Stimulated activated effector memory CD8-positive, alpha-beta T cell treated with anti-CD3 and anti-CD28 coated beads, Interleukin-12 subunit alpha, Interleukin-12 subunit beta, amount 100 ng/mL, for 72 hours (primary cell): Measurements from ENCODE around the gene PRR19.

ENCODE experiments used
- ATAC-seq: fragments of 150-1000 bp; cut with Tn5 transposase; 2 replicates; pipeline ENCODE4 v1.10.0; 2021
- DNase-seq, 2 donors: peaks; one replicate each; pipeline ENCODE4 v3.0.0; 2021 to 2022; ENCODE audit warnings: low spot score in 2 of 2
- H3K27ac Mint-ChIP-seq: one replicate; pipeline ENCODE4 v1.8.0; 2022; ENCODE audit warnings: mild to moderate bottlenecking, mixed read lengths
- H3K36me3 Mint-ChIP-seq: one replicate; pipeline ENCODE4 v1.8.0; 2022; ENCODE audit warnings: mild to moderate bottlenecking, mixed read lengths
- H3K4me1 Mint-ChIP-seq: one replicate; pipeline ENCODE4 v1.8.0; 2022; ENCODE audit warnings: mixed read lengths
- H3K4me3 Mint-ChIP-seq: one replicate; pipeline ENCODE4 v1.8.0; 2022; ENCODE audit warnings: mild to moderate bottlenecking, mixed read lengths
- H3K9me3 Mint-ChIP-seq: one replicate; pipeline ENCODE4 v1.8.0; 2022; ENCODE audit warnings: mixed read lengths

PRR19 gene

GRCh38 chr19:42295342-42295741 lies 6.6 kb upstream of the PRR19 start:
- Mint-ChIP-seq H3K9me3 (no peaks in the 10 kb centered on the region), H3K36me3 (peaks cover 72% of the 10 kb centered on the region), H3K27ac (no peak overlapping the region), H3K4me3 (no peak overlapping the region), H3K4me1 (peaks cover 13% of the 10 kb centered on the region)
- ATAC-seq (no peak), DNase-seq (no peak)

GRCh38 chr19:42295831-42296525 lies 6.0 kb upstream of the PRR19 start:
- H3K4me1 Mint-ChIP-seq, result peaks cover 13% of the 10 kb centered on the region
- ATAC-seq (peak; percentile 82), DNase-seq (peak; percentile 95 to 98)
- peaks cover 65% of the 10 kb centered on the region for H3K36me3 Mint-ChIP-seq
- peak overlapping the region; percentile 11 for H3K27ac Mint-ChIP-seq
- H3K9me3 Mint-ChIP-seq, result no peaks in the 10 kb centered on the region
- no peak overlapping the region for H3K4me3 Mint-ChIP-seq

- H3K9me3 Mint-ChIP-seq, result no peaks in the 10 kb centered on the region
- H3K27ac Mint-ChIP-seq, result peak overlapping the region; percentile 11
- DNase-seq (no peak), ATAC-seq (no peak)
- H3K4me3 Mint-ChIP-seq, result no peak overlapping the region
- H3K36me3 Mint-ChIP-seq, result peaks cover 55% of the 10 kb centered on the region
- peaks cover 17% of the 10 kb centered on the region for H3K4me1 Mint-ChIP-seq
Observed at GRCh38 chr19:42297039-42297438, 4.9 kb upstream of the PRR19 start.

GRCh38 chr19:42303101-42303464 lies 1.2 kb downstream of the PRR19 start:
- H3K27ac Mint-ChIP-seq, result peak overlapping the region; percentile 87
- H3K4me1 Mint-ChIP-seq, result peaks cover 35% of the 10 kb centered on the region
- no peak for ATAC-seq
- H3K36me3 Mint-ChIP-seq, result peaks cover 17% of the 10 kb centered on the region
- peak overlapping the region; percentile 88 for H3K4me3 Mint-ChIP-seq
- no peaks in the 10 kb centered on the region for H3K9me3 Mint-ChIP-seq
- no peak for DNase-seq

DNA sequence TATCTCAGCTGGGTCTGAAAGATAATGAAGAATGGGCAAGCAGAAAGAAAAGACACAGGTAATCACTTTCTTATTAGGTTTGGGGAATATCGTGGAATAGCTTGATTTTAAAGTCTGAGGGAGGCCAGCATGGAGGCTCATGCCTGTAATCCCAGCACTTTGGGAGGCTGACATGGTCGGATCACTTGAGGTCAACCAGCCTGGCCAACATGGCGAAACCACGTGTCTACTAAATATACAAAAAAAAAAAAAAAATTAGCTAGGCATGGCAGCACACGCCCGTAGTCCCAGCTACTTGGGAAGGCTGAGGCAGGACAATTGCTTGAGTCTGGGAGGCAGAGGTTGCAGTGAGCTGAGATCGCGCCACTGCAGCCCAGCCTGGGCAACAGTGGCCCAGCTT lies 1.9 kb downstream of the PRR19 start:
- Mint-ChIP-seq H3K27ac (peak overlapping the region; percentile 87), H3K4me3 (no peak overlapping the region), H3K9me3 (no peaks in the 10 kb centered on the region), H3K4me1 (peaks cover 35% of the 10 kb centered on the region), H3K36me3 (peaks cover 17% of the 10 kb centered on the region)
- ATAC-seq (no peak), DNase-seq (no peak)

- Mint-ChIP-seq H3K4me1 (peaks cover 28% of the 10 kb centered on the region), H3K9me3 (no peaks in the 10 kb centered on the region), H3K36me3 (peaks cover 6% of the 10 kb centered on the region), H3K4me3 (no peak overlapping the region), H3K27ac (no peak overlapping the region)
- DNase-seq (no peak), ATAC-seq (no peak)
Observed at GRCh38 chr19:42306646-42307045, 4.7 kb downstream of the PRR19 start.

DNA sequence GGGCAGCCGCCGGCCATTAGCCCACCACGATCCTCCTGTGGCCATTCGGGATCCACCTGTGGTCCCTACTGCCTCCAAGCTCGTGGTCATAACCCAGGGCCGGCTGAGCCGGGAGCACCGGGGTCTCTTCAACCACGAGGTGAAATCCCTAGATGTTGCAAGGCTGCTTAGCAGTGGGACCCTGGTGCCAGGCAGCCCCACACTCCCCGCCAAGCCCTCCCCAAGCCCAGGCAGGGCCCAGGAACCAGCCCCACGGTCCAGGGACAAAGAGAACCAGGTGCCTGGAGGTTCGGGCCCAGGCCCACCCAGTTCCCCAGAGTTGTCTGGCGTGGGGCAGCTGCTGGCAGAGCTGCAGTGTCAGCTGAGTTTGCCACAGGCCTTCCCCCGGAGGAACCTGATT lies 7.8 kb downstream of the PRR19 start:
- Mint-ChIP-seq H3K36me3 (no peaks in the 10 kb centered on the region), H3K4me3 (no peak overlapping the region), H3K27ac (no peak overlapping the region), H3K9me3 (no peaks in the 10 kb centered on the region), H3K4me1 (peaks cover 23% of the 10 kb centered on the region)
- no peak for ATAC-seq
- DNase-seq, result no peak

GRCh38 chr19:42311657-42312056 lies 9.7 kb downstream of the PRR19 start:
- H3K36me3 Mint-ChIP-seq, result no peaks in the 10 kb centered on the region

GRCh38 chr19:42312370-42312769 lies 10.4 kb downstream of the PRR19 start:
- DNase-seq (no peak), ATAC-seq (no peak)
- Mint-ChIP-seq H3K9me3 (no peaks in the 10 kb centered on the region), H3K4me3 (peak overlapping the region; percentile 72), H3K27ac (no peak overlapping the region), H3K36me3 (no peaks in the 10 kb centered on the region), H3K4me1 (peaks cover 29% of the 10 kb centered on the region)

More at GRCh38 chr19:42311657-42312056, 9.7 kb downstream of the PRR19 start:
- H3K4me1 Mint-ChIP-seq, result peaks cover 28% of the 10 kb centered on the region
- H3K27ac Mint-ChIP-seq, result no peak overlapping the region
- no peak overlapping the region for H3K4me3 Mint-ChIP-seq
- ATAC-seq, result no peak
- DNase-seq, result no peak
- H3K9me3 Mint-ChIP-seq, result no peaks in the 10 kb centered on the region

- Mint-ChIP-seq H3K9me3 (no peaks in the 10 kb centered on the region), H3K27ac (no peak within 1 kb of the TSS), H3K4me1 (peaks cover 34% of the 10 kb centered on the region), H3K4me3 (peak within 1 kb of the TSS; percentile 72), H3K36me3 (no peaks in the 10 kb centered on the region)
- DNase-seq (peak in 1 of 2 donors; percentile 62), ATAC-seq (peak; percentile 73)
Observed at GRCh38 chr19:42313096-42313839, 11.3 kb downstream of the PRR19 start, which contains the start of gene TMEM145. TMEM145 (plus strand) TSS chr19:42313309; CDS start chr19:42313377, 68 bp downstream.

DNA sequence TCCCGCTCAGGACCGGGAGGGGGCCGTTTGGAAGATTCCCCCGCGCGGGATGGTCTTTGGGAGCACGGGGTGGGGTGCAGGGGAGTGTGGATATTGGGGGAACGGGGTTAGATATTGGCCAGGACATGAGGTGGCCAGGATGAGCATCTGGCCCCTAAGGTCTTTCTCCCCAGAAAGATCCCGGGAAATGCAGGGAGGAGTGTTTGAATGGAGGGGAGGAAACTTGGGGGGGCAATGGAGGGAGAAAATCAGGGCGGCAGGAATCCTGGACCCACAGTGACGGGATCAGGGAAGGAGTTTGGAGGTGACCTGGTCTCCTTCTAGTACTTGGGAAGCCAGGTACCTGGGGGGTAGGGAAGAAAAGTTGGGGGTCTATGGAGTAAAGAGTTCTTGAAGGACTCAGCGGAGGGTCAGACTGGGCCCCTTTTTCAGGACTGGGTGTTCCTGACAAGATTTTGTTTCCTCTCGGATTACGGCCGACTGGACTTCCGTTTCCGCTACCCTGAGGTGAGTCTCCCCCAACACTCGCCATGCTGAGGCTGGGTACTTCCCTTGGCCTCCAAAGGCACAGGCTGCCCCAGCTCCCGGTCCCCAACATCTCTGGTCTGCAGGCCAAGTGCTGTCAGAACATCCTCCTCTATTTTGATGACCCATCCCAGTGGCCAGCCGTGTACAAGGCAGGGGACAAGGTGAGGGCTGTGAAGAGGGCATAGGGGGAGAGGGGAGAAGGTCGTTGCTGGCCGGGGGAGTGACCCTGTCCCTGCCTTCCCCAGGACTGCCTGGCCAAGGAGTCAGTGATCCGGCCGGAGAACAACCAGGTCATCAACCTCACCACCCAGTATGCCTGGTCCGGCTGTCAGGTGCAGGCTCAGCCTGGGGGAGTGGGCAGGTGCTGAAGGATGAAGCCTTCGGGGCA lies 12.2 kb downstream of the PRR19 start:
- no peak for DNase-seq
- Mint-ChIP-seq H3K4me3 (peak overlapping the region; percentile 72), H3K27ac (no peak overlapping the region), H3K9me3 (no peaks in the 10 kb centered on the region), H3K4me1 (peaks cover 34% of the 10 kb centered on the region), H3K36me3 (no peaks in the 10 kb centered on the region)
- ATAC-seq, result no peak

DNA sequence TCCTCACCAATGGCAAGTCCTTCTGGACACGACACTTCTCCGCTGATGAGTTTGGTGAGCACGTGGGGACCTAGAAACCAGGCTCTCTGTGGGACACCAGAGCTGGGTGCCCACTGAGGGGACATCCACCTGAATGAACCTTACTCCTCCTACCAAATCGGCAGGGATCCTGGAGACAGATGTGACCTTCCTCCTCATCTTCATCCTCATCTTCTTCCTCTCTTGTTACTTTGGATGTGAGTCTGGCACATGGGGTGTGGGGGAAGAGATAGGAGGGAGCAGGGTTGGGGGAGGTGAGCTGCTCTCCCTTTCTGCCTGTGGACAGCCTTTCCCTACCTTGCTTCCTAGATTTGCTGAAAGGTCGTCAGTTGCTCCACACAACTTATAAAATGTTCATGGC lies 13.1 kb downstream of the PRR19 start:
- H3K27ac Mint-ChIP-seq, result no peak overlapping the region
- no peaks in the 10 kb centered on the region for H3K9me3 Mint-ChIP-seq
- H3K4me1 Mint-ChIP-seq, result peaks cover 34% of the 10 kb centered on the region
- ATAC-seq, result no peak
- no peaks in the 10 kb centered on the region for H3K36me3 Mint-ChIP-seq
- no peak for DNase-seq
- H3K4me3 Mint-ChIP-seq, result no peak overlapping the region

GRCh38 chr19:42316223-42317211 lies 14.6 kb downstream of the PRR19 start:
- DNase-seq, result no peak
- Mint-ChIP-seq H3K4me1 (peaks cover 34% of the 10 kb centered on the region), H3K9me3 (no peaks in the 10 kb centered on the region), H3K4me3 (peak overlapping the region; percentile 49), H3K27ac (peak overlapping the region; percentile 18), H3K36me3 (no peaks in the 10 kb centered on the region)
- ATAC-seq, result peak; percentile 59

DNA sequence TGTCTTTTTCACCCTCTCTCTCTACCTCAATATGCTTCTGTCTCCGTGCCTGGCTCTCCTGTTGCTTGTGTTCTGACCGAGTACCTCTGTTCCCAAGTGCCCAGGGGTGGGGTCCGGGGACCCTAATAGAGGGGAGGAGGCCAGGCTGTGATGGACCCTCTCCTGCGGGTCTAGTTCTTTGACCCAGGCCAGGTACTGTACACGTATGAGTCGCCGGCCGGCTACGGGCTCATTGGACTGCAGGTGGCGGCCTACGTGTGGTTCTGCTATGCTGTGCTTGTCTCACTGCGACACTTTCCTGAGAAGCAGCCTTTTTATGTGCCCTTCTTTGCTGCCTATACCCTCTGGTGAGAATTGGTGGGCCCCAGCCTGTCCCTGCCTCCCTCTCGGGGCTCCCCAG lies 15.6 kb downstream of the PRR19 start:
- H3K27ac Mint-ChIP-seq, result peak overlapping the region; percentile 69
- H3K4me3 Mint-ChIP-seq, result peak overlapping the region; percentile 49
- H3K9me3 Mint-ChIP-seq, result no peaks in the 10 kb centered on the region
- H3K36me3 Mint-ChIP-seq, result no peaks in the 10 kb centered on the region
- peaks cover 34% of the 10 kb centered on the region for H3K4me1 Mint-ChIP-seq
- ATAC-seq, result no peak
- no peak for DNase-seq
